ENCODE data around the gene PDE10A. TPM values are rescaled to one million over a fixed set of nuclear protein-coding genes. Genes with fewer than 3 reads are reported as not detected.

PDE10A gene
- total and polyA plus RNA-seq, 9 of the 15 experiments (the other 6 are each of a cell fraction or from before 2014, with no cell fraction given), result 0.04 TPM; not detected in 8

DNA sequence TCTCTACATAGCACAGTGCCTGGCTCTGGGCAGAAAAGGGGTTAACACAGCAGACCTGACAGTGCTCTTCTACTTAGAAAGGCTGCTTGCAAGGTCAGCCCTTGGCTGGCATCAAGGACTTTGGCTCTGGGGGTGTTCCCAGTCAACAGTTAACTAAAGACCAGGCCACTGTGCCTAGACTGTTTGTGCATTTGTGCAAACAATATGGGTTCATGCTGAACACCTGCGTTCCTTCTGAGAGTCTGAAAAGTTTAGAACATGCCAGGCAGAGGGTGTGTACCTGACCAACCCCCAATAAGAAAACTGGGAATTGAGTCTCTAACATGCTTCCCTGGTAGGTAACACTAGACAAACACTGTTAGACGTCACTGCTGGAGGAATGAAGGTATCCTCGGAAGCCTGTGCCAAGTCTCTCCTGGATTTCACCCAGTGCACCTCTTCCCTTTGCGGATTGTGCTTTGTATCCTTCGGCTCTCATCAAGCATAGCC lies 110.7 kb downstream of the PDE10A start:
- BruUV-seq (replicated peaks), result no TSS peak
- H3K79me2 ChIP-seq (ENCODE audit: control insufficient read depth, insufficient read depth, low read length), result no peaks in the 10 kb centered on the region
- no peak overlapping the region for H3K4me3 ChIP-seq

DNA sequence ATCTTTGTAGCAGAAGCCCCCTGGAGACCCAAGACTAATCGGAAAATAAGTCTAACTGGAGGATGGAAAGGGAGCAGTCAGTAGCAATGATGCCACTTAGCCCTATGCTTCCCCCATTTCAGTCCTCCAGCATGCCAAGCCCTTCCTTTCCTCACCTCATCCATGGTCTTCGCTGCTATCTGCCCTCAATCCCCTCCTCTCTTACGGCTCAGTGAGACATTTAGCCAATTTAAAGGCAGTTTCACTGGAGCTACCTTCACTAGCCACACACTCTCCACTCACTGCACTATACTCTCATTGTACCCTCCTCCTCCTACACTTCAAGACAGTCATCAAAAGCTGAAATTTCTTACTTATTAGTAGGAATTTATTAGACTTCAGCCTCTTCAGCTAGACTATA lies 111.2 kb downstream of the PDE10A start:
- H3K4me2 ChIP-seq (ENCODE audit: insufficient read depth, low read length), result no peak overlapping the region
- ChIA-PET POLR2A (no interaction called here), CTCF (ENCODE audit: low intra/inter-chr PET ratio) (no interaction called here)
- H3K27me3 ChIP-seq (ENCODE audit: control insufficient read depth in 2 of 2, insufficient read depth in 2 of 2, low read length in 2 of 2), result no peaks in the 10 kb centered on the region
- no peak overlapping the region for H2AFZ ChIP-seq (ENCODE audit: low read depth, low read length)
- H3K27ac ChIP-seq (ENCODE audit: extremely low read depth, low read depth, low read length), result no peak overlapping the region
- H4K20me1 ChIP-seq (replicated peaks; ENCODE audit: control insufficient read depth, insufficient read depth, low read length), result no peaks in the 10 kb centered on the region
- H3K4me3 ChIP-seq, result no peak overlapping the region
- intact Hi-C loops (cut with micrococcal nuclease) (no loop called here), in situ Hi-C loops (cut with MboI) (no loop called here)
- H3K9me3 ChIP-seq (replicated peaks; ENCODE audit: control insufficient read depth, insufficient read depth, low read depth, low read length), result peaks cover 2% of the 10 kb centered on the region
- ATAC-seq, result no peak
- H3K36me3 ChIP-seq (ENCODE audit: control insufficient read depth, insufficient read depth, low read length), result no peaks in the 10 kb centered on the region
- TF ChIP-seq ZNF224 (CRISPR knock-in tag; IDR thresholded peaks at IDR 0.05), result no peak
- TF ChIP-seq ZNF561 (CRISPR knock-in tag; conservative IDR thresholded peaks at IDR 0.05), result no peak
- TF ChIP-seq KHSRP (IDR thresholded peaks at IDR 0.05), result no peak
- TF ChIP-seq, protein P1, sequence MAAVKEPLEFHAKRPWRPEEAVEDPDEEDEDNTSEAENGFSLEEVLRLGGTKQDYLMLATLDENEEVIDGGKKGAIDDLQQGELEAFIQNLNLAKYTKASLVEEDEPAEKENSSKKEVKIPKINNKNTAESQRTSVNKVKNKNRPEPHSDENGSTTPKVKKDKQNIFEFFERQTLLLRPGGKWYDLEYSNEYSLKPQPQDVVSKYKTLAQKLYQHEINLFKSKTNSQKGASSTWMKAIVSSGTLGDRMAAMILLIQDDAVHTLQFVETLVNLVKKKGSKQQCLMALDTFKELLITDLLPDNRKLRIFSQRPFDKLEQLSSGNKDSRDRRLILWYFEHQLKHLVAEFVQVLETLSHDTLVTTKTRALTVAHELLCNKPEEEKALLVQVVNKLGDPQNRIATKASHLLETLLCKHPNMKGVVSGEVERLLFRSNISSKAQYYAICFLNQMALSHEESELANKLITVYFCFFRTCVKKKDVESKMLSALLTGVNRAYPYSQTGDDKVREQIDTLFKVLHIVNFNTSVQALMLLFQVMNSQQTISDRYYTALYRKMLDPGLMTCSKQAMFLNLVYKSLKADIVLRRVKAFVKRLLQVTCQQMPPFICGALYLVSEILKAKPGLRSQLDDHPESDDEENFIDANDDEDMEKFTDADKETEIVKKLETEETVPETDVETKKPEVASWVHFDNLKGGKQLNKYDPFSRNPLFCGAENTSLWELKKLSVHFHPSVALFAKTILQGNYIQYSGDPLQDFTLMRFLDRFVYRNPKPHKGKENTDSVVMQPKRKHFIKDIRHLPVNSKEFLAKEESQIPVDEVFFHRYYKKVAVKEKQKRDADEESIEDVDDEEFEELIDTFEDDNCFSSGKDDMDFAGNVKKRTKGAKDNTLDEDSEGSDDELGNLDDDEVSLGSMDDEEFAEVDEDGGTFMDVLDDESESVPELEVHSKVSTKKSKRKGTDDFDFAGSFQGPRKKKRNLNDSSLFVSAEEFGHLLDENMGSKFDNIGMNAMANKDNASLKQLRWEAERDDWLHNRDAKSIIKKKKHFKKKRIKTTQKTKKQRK (IDR thresholded peaks at IDR 0.05; ENCODE audit: borderline replicate concordance, low read depth, low read length), result no peak
- TF ChIP-seq, protein P2, sequence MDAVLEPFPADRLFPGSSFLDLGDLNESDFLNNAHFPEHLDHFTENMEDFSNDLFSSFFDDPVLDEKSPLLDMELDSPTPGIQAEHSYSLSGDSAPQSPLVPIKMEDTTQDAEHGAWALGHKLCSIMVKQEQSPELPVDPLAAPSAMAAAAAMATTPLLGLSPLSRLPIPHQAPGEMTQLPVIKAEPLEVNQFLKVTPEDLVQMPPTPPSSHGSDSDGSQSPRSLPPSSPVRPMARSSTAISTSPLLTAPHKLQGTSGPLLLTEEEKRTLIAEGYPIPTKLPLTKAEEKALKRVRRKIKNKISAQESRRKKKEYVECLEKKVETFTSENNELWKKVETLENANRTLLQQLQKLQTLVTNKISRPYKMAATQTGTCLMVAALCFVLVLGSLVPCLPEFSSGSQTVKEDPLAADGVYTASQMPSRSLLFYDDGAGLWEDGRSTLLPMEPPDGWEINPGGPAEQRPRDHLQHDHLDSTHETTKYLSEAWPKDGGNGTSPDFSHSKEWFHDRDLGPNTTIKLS (IDR thresholded peaks at IDR 0.05; ENCODE audit: borderline replicate concordance, low read depth), result no peak
- TF ChIP-seq ZNF282 (CRISPR knock-in tag; IDR thresholded peaks at IDR 0.05), result no peak
- no peaks in the 10 kb centered on the region for H3K79me2 ChIP-seq (ENCODE audit: control insufficient read depth, insufficient read depth, low read length)
- H3K9me1 ChIP-seq (ENCODE audit: control insufficient read depth, insufficient read depth, low read length), result no peaks in the 10 kb centered on the region
- DNase-seq (ENCODE audit: extremely low read depth in 1 of 4, low spot score in 3 of 4), result no peak
- BruUV-seq (replicated peaks), result no TSS peak
- no peak overlapping the region for H3K9ac ChIP-seq (ENCODE audit: insufficient read depth in 1 of 2, low read depth in 2 of 2, low read length in 2 of 2)
- WGBS (ENCODE audit: insufficient coverage, low coverage, missing lambda C conversion rate), result 0% methylated on average over 3 of the region's 3 CpGs
- FAIRE-seq, result no peak
- H3K4me1 ChIP-seq (replicated peaks in 1 of 2; ENCODE audit: control insufficient read depth in 2 of 2, insufficient read depth in 2 of 2, low read length in 2 of 2), result no peaks in the 10 kb centered on the region

More for the DNA sequence above, 110.7 kb downstream of the PDE10A start:
- no peaks in the 10 kb centered on the region for H3K9me1 ChIP-seq (ENCODE audit: control insufficient read depth, insufficient read depth, low read length)
- H3K36me3 ChIP-seq (ENCODE audit: control insufficient read depth, insufficient read depth, low read length), result no peaks in the 10 kb centered on the region
- under 1% methylated on average over 5 of the region's 5 CpGs for WGBS (ENCODE audit: insufficient coverage, low coverage, missing lambda C conversion rate)
- no peak for FAIRE-seq
- intact Hi-C loops (cut with micrococcal nuclease) (no loop called here), in situ Hi-C loops (cut with MboI) (no loop called here)
- no peak overlapping the region for H3K9ac ChIP-seq (ENCODE audit: insufficient read depth in 1 of 2, low read depth in 2 of 2, low read length in 2 of 2)
- ATAC-seq, result no peak
- POLR2A ChIA-PET, result no interaction called here
- H2AFZ ChIP-seq (ENCODE audit: low read depth, low read length), result no peak overlapping the region
- TF ChIP-seq ZNF23 (CRISPR knock-in tag; IDR thresholded peaks at IDR 0.05), result no peak
- TF ChIP-seq PML (IDR thresholded peaks at IDR 0.05; ENCODE audit: low read length), result no peak
- CTCF ChIA-PET (ENCODE audit: low intra/inter-chr PET ratio), result no interaction called here
- no peak overlapping the region for H3K4me2 ChIP-seq (ENCODE audit: insufficient read depth, low read length)
- no peak overlapping the region for H3K27ac ChIP-seq (ENCODE audit: extremely low read depth, low read depth, low read length)
- no peak for DNase-seq (ENCODE audit: extremely low read depth in 1 of 4, low spot score in 3 of 4)
- no peaks in the 10 kb centered on the region for H4K20me1 ChIP-seq (replicated peaks; ENCODE audit: control insufficient read depth, insufficient read depth, low read length)
- peaks cover 2% of the 10 kb centered on the region for H3K9me3 ChIP-seq (replicated peaks; ENCODE audit: control insufficient read depth, insufficient read depth, low read depth, low read length)
- H3K27me3 ChIP-seq (ENCODE audit: control insufficient read depth in 2 of 2, insufficient read depth in 2 of 2, low read length in 2 of 2), result no peaks in the 10 kb centered on the region
- H3K4me1 ChIP-seq (replicated peaks in 1 of 2; ENCODE audit: control insufficient read depth in 2 of 2, insufficient read depth in 2 of 2, low read length in 2 of 2), result no peaks in the 10 kb centered on the region
